GM23338 (cell line): ENCODE measurements around the gene ADSS1.

Experiments used
- CREB1 ChIP-seq: fragments of 250-450 bp; sonication (Bioruptor Pico); IDR thresholded peaks from 2 replicates; pipeline ENCODE4 v1.5.0; 2020; ENCODE audit warnings: low read depth, mild to moderate bottlenecking, moderate library complexity
- EZH2 ChIP-seq: fragments of 200-600 bp; sonication (generic); IDR thresholded peaks from one replicate; pipeline ENCODE4 v1.8.0; 2017; ENCODE audit warnings: antibody characterized with exemption, mild to moderate bottlenecking, low read depth; ENCODE audit not compliant: unreplicated experiment
- EZH2phosphoT487 ChIP-seq: fragments of 200-600 bp; sonication (generic); IDR thresholded peaks from one replicate; pipeline ENCODE4 v1.8.1; 2018; ENCODE audit warnings: antibody characterized with exemption; ENCODE audit not compliant: unreplicated experiment
- JUNB ChIP-seq: IDR thresholded peaks from one replicate; pipeline ENCODE4 v1.6.1; 2016; ENCODE audit warnings: antibody characterized with exemption; ENCODE audit not compliant: unreplicated experiment
- POLR2AphosphoS5 ChIP-seq: IDR thresholded peaks from 2 replicates; pipeline ENCODE4 v1.6.1; 2016; ENCODE audit warnings: antibody characterized with exemption, low read depth
- STAT1 ChIP-seq: IDR thresholded peaks from one replicate; pipeline ENCODE4 v1.6.1; 2016; ENCODE audit warnings: antibody characterized with exemption; ENCODE audit not compliant: unreplicated experiment
- ZNF114 ChIP-seq: fragments of 250-450 bp; sonication (Bioruptor Pico); IDR thresholded peaks from 2 replicates; pipeline ENCODE4 v1.5.0; 2020; ENCODE audit warnings: mild to moderate bottlenecking, moderate library complexity
- ZNF331 ChIP-seq: fragments of 250-450 bp; sonication (Bioruptor Pico); IDR thresholded peaks from 2 replicates; pipeline ENCODE4 v1.5.0; 2020; ENCODE audit warnings: low read depth, mild to moderate bottlenecking, moderate library complexity
- TF ChIP-seq, protein P1 (sequence below): IDR thresholded peaks from one replicate; pipeline ENCODE4 v1.6.1; 2018; ENCODE audit warnings: antibody characterized with exemption; ENCODE audit not compliant: unreplicated experiment
- TF ChIP-seq, protein P2 (sequence below), 2 experiments: fragments of 200-600 bp in 1 of 2; sonication (generic) in 1 of 2; conservative IDR thresholded peaks; 2 replicates each; pipeline versions ENCODE4 v1.5.1 to v1.6.1; 2016 to 2017; ENCODE audit warnings: antibody characterized with exemption in 2 of 2, low read depth in 2 of 2, mild to moderate bottlenecking in 2 of 2, moderate library complexity in 1 of 2
- TF ChIP-seq, protein P3 (sequence below): IDR thresholded peaks from 2 replicates; pipeline ENCODE4 v1.6.1; 2016; ENCODE audit warnings: antibody characterized with exemption

DNA sequence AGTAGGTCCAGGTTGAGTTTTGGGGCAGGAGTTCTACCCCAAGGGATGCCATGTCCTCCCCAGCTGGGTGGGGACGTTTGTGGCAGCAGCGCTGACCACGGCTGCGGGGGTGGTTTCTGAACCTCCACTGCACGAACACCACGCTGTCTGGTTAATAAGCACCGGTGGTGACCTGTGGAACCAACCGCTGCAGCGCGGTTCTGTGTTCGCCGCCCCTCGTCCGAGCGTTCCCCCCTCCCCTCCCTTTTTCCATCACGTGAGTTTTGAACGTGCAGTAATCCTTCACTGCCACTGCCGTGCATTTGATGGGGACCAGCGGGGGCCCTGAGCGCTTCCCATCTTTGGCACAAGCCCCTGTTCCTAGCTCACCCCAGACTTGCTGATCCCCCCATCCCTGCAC is 6.4 kb upstream of the ADSS1 start:
- TF ChIP-seq, protein P1, sequence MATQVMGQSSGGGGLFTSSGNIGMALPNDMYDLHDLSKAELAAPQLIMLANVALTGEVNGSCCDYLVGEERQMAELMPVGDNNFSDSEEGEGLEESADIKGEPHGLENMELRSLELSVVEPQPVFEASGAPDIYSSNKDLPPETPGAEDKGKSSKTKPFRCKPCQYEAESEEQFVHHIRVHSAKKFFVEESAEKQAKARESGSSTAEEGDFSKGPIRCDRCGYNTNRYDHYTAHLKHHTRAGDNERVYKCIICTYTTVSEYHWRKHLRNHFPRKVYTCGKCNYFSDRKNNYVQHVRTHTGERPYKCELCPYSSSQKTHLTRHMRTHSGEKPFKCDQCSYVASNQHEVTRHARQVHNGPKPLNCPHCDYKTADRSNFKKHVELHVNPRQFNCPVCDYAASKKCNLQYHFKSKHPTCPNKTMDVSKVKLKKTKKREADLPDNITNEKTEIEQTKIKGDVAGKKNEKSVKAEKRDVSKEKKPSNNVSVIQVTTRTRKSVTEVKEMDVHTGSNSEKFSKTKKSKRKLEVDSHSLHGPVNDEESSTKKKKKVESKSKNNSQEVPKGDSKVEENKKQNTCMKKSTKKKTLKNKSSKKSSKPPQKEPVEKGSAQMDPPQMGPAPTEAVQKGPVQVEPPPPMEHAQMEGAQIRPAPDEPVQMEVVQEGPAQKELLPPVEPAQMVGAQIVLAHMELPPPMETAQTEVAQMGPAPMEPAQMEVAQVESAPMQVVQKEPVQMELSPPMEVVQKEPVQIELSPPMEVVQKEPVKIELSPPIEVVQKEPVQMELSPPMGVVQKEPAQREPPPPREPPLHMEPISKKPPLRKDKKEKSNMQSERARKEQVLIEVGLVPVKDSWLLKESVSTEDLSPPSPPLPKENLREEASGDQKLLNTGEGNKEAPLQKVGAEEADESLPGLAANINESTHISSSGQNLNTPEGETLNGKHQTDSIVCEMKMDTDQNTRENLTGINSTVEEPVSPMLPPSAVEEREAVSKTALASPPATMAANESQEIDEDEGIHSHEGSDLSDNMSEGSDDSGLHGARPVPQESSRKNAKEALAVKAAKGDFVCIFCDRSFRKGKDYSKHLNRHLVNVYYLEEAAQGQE: no peak
- TF ChIP-seq, protein P2, sequence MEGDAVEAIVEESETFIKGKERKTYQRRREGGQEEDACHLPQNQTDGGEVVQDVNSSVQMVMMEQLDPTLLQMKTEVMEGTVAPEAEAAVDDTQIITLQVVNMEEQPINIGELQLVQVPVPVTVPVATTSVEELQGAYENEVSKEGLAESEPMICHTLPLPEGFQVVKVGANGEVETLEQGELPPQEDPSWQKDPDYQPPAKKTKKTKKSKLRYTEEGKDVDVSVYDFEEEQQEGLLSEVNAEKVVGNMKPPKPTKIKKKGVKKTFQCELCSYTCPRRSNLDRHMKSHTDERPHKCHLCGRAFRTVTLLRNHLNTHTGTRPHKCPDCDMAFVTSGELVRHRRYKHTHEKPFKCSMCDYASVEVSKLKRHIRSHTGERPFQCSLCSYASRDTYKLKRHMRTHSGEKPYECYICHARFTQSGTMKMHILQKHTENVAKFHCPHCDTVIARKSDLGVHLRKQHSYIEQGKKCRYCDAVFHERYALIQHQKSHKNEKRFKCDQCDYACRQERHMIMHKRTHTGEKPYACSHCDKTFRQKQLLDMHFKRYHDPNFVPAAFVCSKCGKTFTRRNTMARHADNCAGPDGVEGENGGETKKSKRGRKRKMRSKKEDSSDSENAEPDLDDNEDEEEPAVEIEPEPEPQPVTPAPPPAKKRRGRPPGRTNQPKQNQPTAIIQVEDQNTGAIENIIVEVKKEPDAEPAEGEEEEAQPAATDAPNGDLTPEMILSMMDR (conservative IDR thresholded peaks at IDR 0.05; ENCODE audit: low read depth in 2 of 2): no peak
- TF ChIP-seq ZNF331 (no peak), POLR2AphosphoS5 (no peak), EZH2phosphoT487 (no peak), EZH2 (no peak), CREB1 (CRISPR knock-in tag) (no peak), JUNB (no peak), ZNF114 (CRISPR knock-in tag) (no peak), STAT1 (no peak)
- TF ChIP-seq, protein P3, sequence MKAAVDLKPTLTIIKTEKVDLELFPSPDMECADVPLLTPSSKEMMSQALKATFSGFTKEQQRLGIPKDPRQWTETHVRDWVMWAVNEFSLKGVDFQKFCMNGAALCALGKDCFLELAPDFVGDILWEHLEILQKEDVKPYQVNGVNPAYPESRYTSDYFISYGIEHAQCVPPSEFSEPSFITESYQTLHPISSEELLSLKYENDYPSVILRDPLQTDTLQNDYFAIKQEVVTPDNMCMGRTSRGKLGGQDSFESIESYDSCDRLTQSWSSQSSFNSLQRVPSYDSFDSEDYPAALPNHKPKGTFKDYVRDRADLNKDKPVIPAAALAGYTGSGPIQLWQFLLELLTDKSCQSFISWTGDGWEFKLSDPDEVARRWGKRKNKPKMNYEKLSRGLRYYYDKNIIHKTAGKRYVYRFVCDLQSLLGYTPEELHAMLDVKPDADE: no peak
